ENCODE results near the gene BICD2.
A peak's percentile ranks its signal among the peaks of the same experiment; 100 is the strongest.
"Not testable (repeated sequence)": the region's sequence is repeated elsewhere in the genome, so short reads cannot be mapped to it uniquely, and the experiment has no call there.

The BICD2 gene

GRCh38 chr9:92769990-92770359 lies 5.3 kb upstream of the BICD2 start:
- no peak for DNase-seq

- no peak for DNase-seq
Observed at GRCh38 chr9:92769286-92769685, 4.7 kb upstream of the BICD2 start.

GRCh38 chr9:92768816-92769215 lies 4.2 kb upstream of the BICD2 start:
- not testable (repeated sequence) for DNase-seq

- DNase-seq, result no peak
Observed at GRCh38 chr9:92767066-92768054, 2.7 kb upstream of the BICD2 start.

- DNase-seq, result peak; percentile 95
Observed at GRCh38 chr9:92764988-92765936, 629 bp upstream of the BICD2 start.

GRCh38 chr9:92763721-92764380 lies 782 bp downstream of the BICD2 start:
- no peak for DNase-seq

GRCh38 chr9:92762781-92763708 lies 1.6 kb downstream of the BICD2 start:
- DNase-seq, result no peak

- DNase-seq, result no peak
Observed at GRCh38 chr9:92762196-92762595, 2.4 kb downstream of the BICD2 start.

- DNase-seq, result no peak
Observed at GRCh38 chr9:92761686-92762085, 2.9 kb downstream of the BICD2 start.

- DNase-seq, result no peak
Observed at GRCh38 chr9:92760494-92760893, 4.1 kb downstream of the BICD2 start.

- no peak for DNase-seq
Observed at GRCh38 chr9:92760070-92760469, 4.6 kb downstream of the BICD2 start.

GRCh38 chr9:92759446-92759845 lies 5.2 kb downstream of the BICD2 start:
- DNase-seq, result no peak

GRCh38 chr9:92756792-92757191 lies 7.8 kb downstream of the BICD2 start:
- no peak for DNase-seq

- no peak for DNase-seq
Observed at GRCh38 chr9:92754091-92754745, 10.4 kb downstream of the BICD2 start.

- no peak for DNase-seq
Observed at GRCh38 chr9:92752812-92753404, 11.7 kb downstream of the BICD2 start.

GRCh38 chr9:92749934-92750315 lies 14.7 kb downstream of the BICD2 start:
- DNase-seq, result peak; percentile 56

GRCh38 chr9:92749071-92749933 lies 15.3 kb downstream of the BICD2 start:
- DNase-seq, result peak; percentile 77

- DNase-seq, result no peak
Observed at GRCh38 chr9:92748233-92748497, 16.5 kb downstream of the BICD2 start.

- no peak for DNase-seq
Observed at GRCh38 chr9:92747459-92748232, 17.0 kb downstream of the BICD2 start.
